HG03520 (cell line): Measurements from ENCODE around the gene IRF3.

Experiments used
- ATAC-seq: cut with Tn5 transposase; IDR thresholded peaks from one replicate; pipeline ENCODE4 v1.9.1; 2021; ENCODE audit warnings: mild to moderate bottlenecking, moderate library complexity; ENCODE audit not compliant: unreplicated experiment

The IRF3 gene

GRCh38 chr19:49672131-49672919 lies 6.7 kb upstream of the IRF3 start:
- ATAC-seq: no peak

GRCh38 chr19:49669516-49669915 lies 3.9 kb upstream of the IRF3 start:
- no peak for ATAC-seq

GRCh38 chr19:49667473-49667872 lies 1.8 kb upstream of the IRF3 start:
- no peak for ATAC-seq

- no peak for ATAC-seq
Measured at GRCh38 chr19:49666120-49666444, 425 bp upstream of the IRF3 start.

GRCh38 chr19:49665036-49665350 lies 664 bp downstream of the IRF3 start:
- ATAC-seq: no peak

- ATAC-seq: no peak
Measured at GRCh38 chr19:49664171-49665035, 1.3 kb downstream of the IRF3 start.

GRCh38 chr19:49663224-49663623 lies 2.4 kb downstream of the IRF3 start:
- no peak for ATAC-seq

- ATAC-seq: no peak
Measured at GRCh38 chr19:49662011-49662410, 3.6 kb downstream of the IRF3 start.

GRCh38 chr19:49660338-49660961 lies 5.2 kb downstream of the IRF3 start:
- no peak for ATAC-seq

- no peak for ATAC-seq
Measured at GRCh38 chr19:49658566-49659442, 6.9 kb downstream of the IRF3 start.

- no peak for ATAC-seq
Measured at GRCh38 chr19:49658139-49658517, 7.5 kb downstream of the IRF3 start.

GRCh38 chr19:49657493-49658138 lies 8.0 kb downstream of the IRF3 start:
- ATAC-seq: no peak

GRCh38 chr19:49656456-49657109 lies 9.1 kb downstream of the IRF3 start:
- no peak for ATAC-seq

- no peak for ATAC-seq
Measured at GRCh38 chr19:49655570-49656455, 9.8 kb downstream of the IRF3 start.

GRCh38 chr19:49654581-49654980 lies 11.1 kb downstream of the IRF3 start:
- no peak for ATAC-seq

- no peak for ATAC-seq
Measured at GRCh38 chr19:49653466-49653806, 12.2 kb downstream of the IRF3 start.

GRCh38 chr19:49652551-49653465 lies 12.8 kb downstream of the IRF3 start:
- no peak for ATAC-seq
